DMS114 treated with DMSO at 0.1 percent for 48 hours (cell line): ENCODE data around the gene SLC30A3.

Experiments
- DNase-seq: peaks from one replicate; lab custom pipeline; 2025; ENCODE audit not compliant: unreplicated experiment; lab: John Stamatoyannopoulos, UW

The SLC30A3 gene

GRCh38 chr2:27261241-27261925 is 1.5 kb downstream of the SLC30A3 start:
- no peak for DNase-seq

- DNase-seq, result no peak
Observed at GRCh38 chr2:27258051-27258450, 4.8 kb downstream of the SLC30A3 start.

- DNase-seq, result no peak
Observed at GRCh38 chr2:27256855-27257454, 5.9 kb downstream of the SLC30A3 start.

- DNase-seq, result no peak
Observed at GRCh38 chr2:27255660-27256059, 7.2 kb downstream of the SLC30A3 start.

- DNase-seq, result no peak
Observed at GRCh38 chr2:27255187-27255586, 7.7 kb downstream of the SLC30A3 start.

GRCh38 chr2:27251766-27252165 is 11.1 kb downstream of the SLC30A3 start:
- DNase-seq, result no peak

GRCh38 chr2:27250652-27251379 is 12.0 kb downstream of the SLC30A3 start:
- no peak for DNase-seq

GRCh38 chr2:27249891-27250651 is 12.8 kb downstream of the SLC30A3 start:
- no peak for DNase-seq

- no peak for DNase-seq
Observed at GRCh38 chr2:27249159-27249890, 13.5 kb downstream of the SLC30A3 start.

GRCh38 chr2:27247893-27248292 is 15.0 kb downstream of the SLC30A3 start:
- no peak for DNase-seq

- DNase-seq, result no peak
Observed at GRCh38 chr2:27245626-27246025, 17.2 kb downstream of the SLC30A3 start.

- DNase-seq, result no peak
Observed at GRCh38 chr2:27245116-27245515, 17.7 kb downstream of the SLC30A3 start.

- no peak for DNase-seq
Observed at GRCh38 chr2:27243391-27244130, 19.3 kb downstream of the SLC30A3 start.

GRCh38 chr2:27242614-27242951 is 20.3 kb downstream of the SLC30A3 start:
- DNase-seq, result no peak

GRCh38 chr2:27241761-27242613 is 20.9 kb downstream of the SLC30A3 start:
- DNase-seq, result no peak

GRCh38 chr2:27240406-27240805 is 22.4 kb downstream of the SLC30A3 start:
- no peak for DNase-seq

GRCh38 chr2:27238976-27239375 is 23.9 kb downstream of the SLC30A3 start:
- DNase-seq, result no peak

GRCh38 chr2:27237341-27237945 is 25.4 kb downstream of the SLC30A3 start:
- DNase-seq, result no peak

- DNase-seq, result no peak
Observed at GRCh38 chr2:27236626-27237025, 26.2 kb downstream of the SLC30A3 start.
